AG10803 (cell line): ENCODE results near the gene SYNE1.
"Not testable (repeated sequence)": the region's sequence is repeated elsewhere in the genome, so short reads cannot be mapped to it uniquely, and the experiment has no call there.

Experiments
- DNase-seq: peaks from one replicate; pipeline ENCODE4 v3.0.0; 2010; ENCODE audit warnings: low read depth
- H3K4me3 ChIP-seq: 2 replicates; pipeline ENCODE4 v1.5.1; 2011; ENCODE audit warnings: mild to moderate bottlenecking, low read length, control low read depth
- CTCF ChIP-seq: conservative IDR thresholded peaks from 2 replicates; pipeline ENCODE4 v1.5.1; 2011; ENCODE audit warnings: mild to moderate bottlenecking, low read length, control low read depth, inconsistent platforms

The SYNE1 gene

GRCh38 chr6:152087701-152088100 lies 549.5 kb downstream of the SYNE1 start:
- H3K4me3 ChIP-seq = no peak overlapping the region
- no peak for TF ChIP-seq CTCF
- DNase-seq = no peak

GRCh38 chr6:152087096-152087495 lies 550.1 kb downstream of the SYNE1 start:
- no peak overlapping the region for H3K4me3 ChIP-seq
- peak; percentile 52 for DNase-seq
- no peak for TF ChIP-seq CTCF

GRCh38 chr6:152086223-152086873 lies 550.8 kb downstream of the SYNE1 start:
- H3K4me3 ChIP-seq = no peak overlapping the region
- no peak for TF ChIP-seq CTCF
- DNase-seq = no peak

- no peak for TF ChIP-seq CTCF
- no peak for DNase-seq
- no peak overlapping the region for H3K4me3 ChIP-seq
These were observed 551.7 kb downstream of the SYNE1 start for GRCh38 chr6:152085451-152085921.

GRCh38 chr6:152078804-152079203 lies 558.4 kb downstream of the SYNE1 start:
- TF ChIP-seq CTCF = no peak
- DNase-seq = no peak
- H3K4me3 ChIP-seq = no peak overlapping the region

- no peak overlapping the region for H3K4me3 ChIP-seq
- no peak for DNase-seq
- no peak for TF ChIP-seq CTCF
These were observed 559.2 kb downstream of the SYNE1 start for GRCh38 chr6:152078001-152078400.

GRCh38 chr6:152076242-152076641 lies 560.9 kb downstream of the SYNE1 start:
- H3K4me3 ChIP-seq, DNase-seq: not testable (repeated sequence)
